Keratinocyte (primary cell): Measurements from ENCODE around the gene PRDX1. TPM values are rescaled to one million over a fixed set of nuclear protein-coding genes. Genes with fewer than 3 reads are reported as not detected.
A peak's percentile ranks its signal among the peaks of the same experiment; 100 is the strongest.

ENCODE experiments used
- DNase-seq: peaks from one replicate; pipeline ENCODE4 v3.0.0-alpha.2; 2011; ENCODE audit warnings: low read depth, missing footprints, low spot score
- FAIRE-seq: peaks from 2 replicates; lab custom pipeline; 2011; peaks lifted over from hg19 to GRCh38; lab: Jason Lieb, UNC
- H2AFZ ChIP-seq: 2 replicates; pipeline ENCODE4 v1.6.0; 2012; ENCODE audit warnings: low read length, control low read depth, inconsistent platforms; ENCODE audit not compliant: control insufficient read depth
- H3K27ac ChIP-seq: 2 replicates; pipeline ENCODE4 v1.5.1; 2011; ENCODE audit warnings: low read length; ENCODE audit not compliant: control insufficient read depth, insufficient read depth
- H3K27me3 ChIP-seq: 3 replicates; pipeline ENCODE4 v1.6.0; 2011; ENCODE audit warnings: low read length; ENCODE audit not compliant: control insufficient read depth, insufficient read depth; ENCODE audit errors: extremely low read depth
- H3K36me3 ChIP-seq, 2 experiments: 2 replicates in 1 of 2; 3 replicates in 1 of 2; pipeline ENCODE4 v1.5.1; 2011; ENCODE audit warnings: low read length in 2 of 2, mild to moderate bottlenecking in 1 of 2; ENCODE audit not compliant: control insufficient read depth in 2 of 2, insufficient read depth in 2 of 2; ENCODE audit errors: extremely low read depth in 1 of 2
- H3K4me1 ChIP-seq: 3 replicates; pipeline ENCODE4 v1.5.1; 2011; ENCODE audit warnings: low read length; ENCODE audit not compliant: control insufficient read depth, insufficient read depth; ENCODE audit errors: extremely low read depth
- H3K4me2 ChIP-seq: 3 replicates; pipeline ENCODE4 v1.6.0; 2011; ENCODE audit warnings: low read depth, low read length; ENCODE audit not compliant: control insufficient read depth, insufficient read depth; ENCODE audit errors: extremely low read depth
- H3K4me3 ChIP-seq, 3 experiments: fragments of 200-600 bp in 1 of 3; sonication (generic) in 1 of 3; 2 replicates in 2 of 3; 3 replicates in 1 of 3; pipeline ENCODE4 v1.5.1; 2011 to 2016; ENCODE audit warnings: low read length in 3 of 3, mild to moderate bottlenecking in 3 of 3, control low read depth in 2 of 3, inconsistent platforms in 1 of 3, low read depth in 1 of 3, mixed read lengths in 1 of 3, mixed run types in 1 of 3, moderate library complexity in 1 of 3; ENCODE audit not compliant: control insufficient read depth in 2 of 3, insufficient read depth in 2 of 3; ENCODE audit errors: extremely low read depth in 1 of 3
- H3K79me2 ChIP-seq: 2 replicates; pipeline ENCODE4 v1.6.0; 2012; ENCODE audit warnings: low read length; ENCODE audit not compliant: control insufficient read depth, insufficient read depth
- H3K9ac ChIP-seq: 3 replicates; pipeline ENCODE4 v1.6.0; 2011; ENCODE audit warnings: low read length; ENCODE audit not compliant: control insufficient read depth, insufficient read depth; ENCODE audit errors: extremely low read depth
- H3K9me1 ChIP-seq: 3 replicates; pipeline ENCODE4 v1.6.0; 2011; ENCODE audit warnings: low read length; ENCODE audit not compliant: control insufficient read depth, insufficient read depth; ENCODE audit errors: extremely low read depth
- H3K9me3 ChIP-seq: 2 replicates; pipeline ENCODE4 v1.5.1; 2012; ENCODE audit warnings: low read depth, low read length; ENCODE audit not compliant: control insufficient read depth
- H4K20me1 ChIP-seq: 3 replicates; pipeline ENCODE4 v1.6.0; 2011; ENCODE audit warnings: low read length; ENCODE audit not compliant: control insufficient read depth, insufficient read depth; ENCODE audit errors: extremely low read depth
- EZH2 ChIP-seq: IDR thresholded peaks from one replicate; pipeline ENCODE4 v1.6.1; 2012; ENCODE audit warnings: inconsistent platforms, mild to moderate bottlenecking, low read length, moderate library complexity
- dilution Hi-C: fragments of 300-500 bp; cut with MboI; formaldehyde crosslinking; loops from one replicate; pipeline ENCODE4 v1.7.0; 2020; ENCODE audit warnings: low sequenced_read_pairs; ENCODE audit not compliant: extremely low pct_ligation_motif_present
- polyA plus RNA-seq, 5 experiments: library from polyadenylated mRNA; depleted of rRNA in 3 of 5; stranded (reverse) in 3 of 5; stranded (forward) in 1 of 5; unstranded in 1 of 5; fragments of >200 nt; gene quantifications; 1 replicate in 1 of 5; 2 replicates in 3 of 5; 3 replicates in 1 of 5; pipeline versions ENCODE4 v1.2.1 to v1.2.3, GENCODE V29; 2011 to 2012; ENCODE audit warnings: missing spikeins in 2 of 5, low read depth in 1 of 5, low replicate concordance in 1 of 5
- TF ChIP-seq, protein P1 (sequence below), 3 experiments: IDR thresholded peaks in 1 of 3; conservative IDR thresholded peaks in 1 of 3; optimal IDR thresholded peaks in 1 of 3; 2 replicates in 2 of 3; 3 replicates in 1 of 3; pipeline versions ENCODE3 to v1.5.1; 2011; ENCODE audit warnings: low read length in 3 of 3, mild to moderate bottlenecking in 3 of 3, moderate library complexity in 2 of 3, control low read depth in 1 of 3, inconsistent platforms in 1 of 3; ENCODE audit not compliant: insufficient read depth in 2 of 3; ENCODE audit errors: extremely low read depth in 1 of 3

The PRDX1 gene
- polyA plus RNA-seq, 1 donor (not counting 4 experiments of a cell fraction or from before 2014, with no cell fraction given): 1,251 TPM

DNA sequence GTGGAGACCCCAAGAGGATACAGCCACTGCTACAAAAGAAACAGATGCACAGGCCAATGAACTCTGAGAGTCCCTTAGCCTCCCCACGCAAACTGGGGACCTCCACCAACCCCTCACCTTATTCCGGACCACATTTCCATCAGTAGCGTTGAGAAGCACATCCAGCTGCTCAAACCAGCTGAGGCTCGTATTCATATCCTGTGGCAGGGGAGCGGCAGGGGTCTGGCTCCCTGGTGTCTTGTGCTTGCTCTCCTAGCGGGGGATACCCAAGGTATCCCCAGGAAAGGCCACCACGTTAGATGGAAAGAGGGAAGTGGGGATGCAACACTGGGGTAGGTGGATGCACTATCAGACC lies 22.3 kb downstream of the PRDX1 start:
- H3K9ac ChIP-seq: peak overlapping the region; percentile 82
- peaks cover 21% of the 10 kb centered on the region for H3K4me1 ChIP-seq
- no peaks in the 10 kb centered on the region for H4K20me1 ChIP-seq
- TF ChIP-seq, protein P1, sequence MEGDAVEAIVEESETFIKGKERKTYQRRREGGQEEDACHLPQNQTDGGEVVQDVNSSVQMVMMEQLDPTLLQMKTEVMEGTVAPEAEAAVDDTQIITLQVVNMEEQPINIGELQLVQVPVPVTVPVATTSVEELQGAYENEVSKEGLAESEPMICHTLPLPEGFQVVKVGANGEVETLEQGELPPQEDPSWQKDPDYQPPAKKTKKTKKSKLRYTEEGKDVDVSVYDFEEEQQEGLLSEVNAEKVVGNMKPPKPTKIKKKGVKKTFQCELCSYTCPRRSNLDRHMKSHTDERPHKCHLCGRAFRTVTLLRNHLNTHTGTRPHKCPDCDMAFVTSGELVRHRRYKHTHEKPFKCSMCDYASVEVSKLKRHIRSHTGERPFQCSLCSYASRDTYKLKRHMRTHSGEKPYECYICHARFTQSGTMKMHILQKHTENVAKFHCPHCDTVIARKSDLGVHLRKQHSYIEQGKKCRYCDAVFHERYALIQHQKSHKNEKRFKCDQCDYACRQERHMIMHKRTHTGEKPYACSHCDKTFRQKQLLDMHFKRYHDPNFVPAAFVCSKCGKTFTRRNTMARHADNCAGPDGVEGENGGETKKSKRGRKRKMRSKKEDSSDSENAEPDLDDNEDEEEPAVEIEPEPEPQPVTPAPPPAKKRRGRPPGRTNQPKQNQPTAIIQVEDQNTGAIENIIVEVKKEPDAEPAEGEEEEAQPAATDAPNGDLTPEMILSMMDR (optimal IDR thresholded peaks at IDR 0.05 in 1 of 3, IDR thresholded peaks at IDR 0.05 in 1 of 3, conservative IDR thresholded peaks at IDR 0.05 in 1 of 3; ENCODE audit: extremely low read depth in 1 of 3, insufficient read depth in 2 of 3, low read length in 3 of 3): peak in 1 of 3 experiments; percentile 6
- no peak for TF ChIP-seq EZH2
- no peaks in the 10 kb centered on the region for H3K27me3 ChIP-seq
- peaks cover 2% of the 10 kb centered on the region for H3K79me2 ChIP-seq
- H3K27ac ChIP-seq: peak overlapping the region; percentile 69
- H3K9me1 ChIP-seq: no peaks in the 10 kb centered on the region
- DNase-seq (no peak), FAIRE-seq (no peak)
- peak overlapping the region; percentile 54 to 98 (median 70) for H3K4me3 ChIP-seq
- no peaks in the 10 kb centered on the region for H3K9me3 ChIP-seq
- H3K4me2 ChIP-seq: peak overlapping the region; percentile 94
- H2AFZ ChIP-seq: peak overlapping the region; percentile 99
- dilution Hi-C loops: no loop called here
- no peaks in the 10 kb centered on the region for H3K36me3 ChIP-seq

DNA sequence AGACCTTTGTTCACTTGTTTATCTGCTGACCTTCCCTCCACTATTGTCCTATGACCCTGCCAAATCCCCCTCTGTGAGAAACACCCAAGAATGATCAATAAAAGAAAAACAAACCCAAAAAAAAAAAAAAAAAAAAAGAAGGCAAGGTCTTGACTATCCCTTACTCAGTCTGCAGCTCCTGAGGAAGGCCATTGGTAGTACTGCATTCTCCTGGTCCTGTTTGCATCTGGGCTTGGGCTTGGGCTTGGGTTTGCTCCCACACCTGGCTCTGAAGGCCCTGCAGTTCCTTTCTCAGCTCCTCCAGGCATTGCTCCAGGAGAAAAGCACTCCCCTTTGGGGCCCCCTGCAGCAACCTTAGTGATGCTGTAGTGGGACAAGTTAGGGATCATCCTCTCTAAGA lies 23.4 kb downstream of the PRDX1 start:
- no peak overlapping the region for H3K4me2 ChIP-seq
- no peaks in the 10 kb centered on the region for H3K27me3 ChIP-seq
- no peak overlapping the region for H3K9ac ChIP-seq
- no peaks in the 10 kb centered on the region for H4K20me1 ChIP-seq
- H3K9me3 ChIP-seq: no peaks in the 10 kb centered on the region
- H3K79me2 ChIP-seq: peaks cover 2% of the 10 kb centered on the region
- dilution Hi-C loops: no loop called here
- no peaks in the 10 kb centered on the region for H3K36me3 ChIP-seq
- no peak for DNase-seq
- H3K9me1 ChIP-seq: no peaks in the 10 kb centered on the region
- no peak overlapping the region for H3K4me3 ChIP-seq
- H3K27ac ChIP-seq: no peak overlapping the region
- FAIRE-seq: no peak
- TF ChIP-seq, protein P1 (optimal IDR thresholded peaks at IDR 0.05 in 1 of 3, IDR thresholded peaks at IDR 0.05 in 1 of 3, conservative IDR thresholded peaks at IDR 0.05 in 1 of 3; ENCODE audit: extremely low read depth in 1 of 3, insufficient read depth in 2 of 3, low read length in 3 of 3): no peak
- no peak for TF ChIP-seq EZH2
- no peak overlapping the region for H2AFZ ChIP-seq
- H3K4me1 ChIP-seq: peaks cover 21% of the 10 kb centered on the region
